PFSK-1 (cell line): ENCODE data around the gene KIF26B.

ENCODE experiments used
- FOXP2 ChIP-seq: optimal IDR thresholded peaks from 2 replicates; pipeline ENCODE3; 2011; ENCODE audit warnings: borderline replicate concordance, control low read depth, inconsistent platforms; ENCODE audit not compliant: insufficient read depth; ENCODE audit errors: extremely low read length, extremely low read depth
- POLR2AphosphoS5 ChIP-seq: IDR thresholded peaks from 2 replicates; pipeline ENCODE4 v1.6.1; 2012; ENCODE audit warnings: low read depth, mild to moderate bottlenecking, control low read depth, low read length, moderate library complexity
- SIN3A ChIP-seq: IDR thresholded peaks from 2 replicates; pipeline ENCODE4 v1.6.1; 2012; ENCODE audit warnings: mild to moderate bottlenecking, low read length, moderate library complexity, borderline replicate concordance; ENCODE audit not compliant: insufficient read depth
- TAF1 ChIP-seq: IDR thresholded peaks from 2 replicates; pipeline ENCODE4 v1.6.1; 2012; ENCODE audit warnings: low read length, control low read depth, borderline replicate concordance; ENCODE audit not compliant: insufficient read depth
- TF ChIP-seq, protein P1 (sequence below), 2 experiments: IDR thresholded peaks; 2 replicates each; pipeline versions ENCODE4 v1.6.1 to v1.8.0; 2011 to 2012; ENCODE audit warnings: low read depth in 2 of 2, low read length in 2 of 2, control low read depth in 1 of 2, inconsistent platforms in 1 of 2, mild to moderate bottlenecking in 1 of 2, moderate library complexity in 1 of 2; ENCODE audit not compliant: insufficient read depth in 1 of 2

KIF26B gene

GRCh38 chr1:245599371-245600174 is 444.8 kb downstream of the KIF26B start:
- no peak for TF ChIP-seq SIN3A
- TF ChIP-seq, protein P1, sequence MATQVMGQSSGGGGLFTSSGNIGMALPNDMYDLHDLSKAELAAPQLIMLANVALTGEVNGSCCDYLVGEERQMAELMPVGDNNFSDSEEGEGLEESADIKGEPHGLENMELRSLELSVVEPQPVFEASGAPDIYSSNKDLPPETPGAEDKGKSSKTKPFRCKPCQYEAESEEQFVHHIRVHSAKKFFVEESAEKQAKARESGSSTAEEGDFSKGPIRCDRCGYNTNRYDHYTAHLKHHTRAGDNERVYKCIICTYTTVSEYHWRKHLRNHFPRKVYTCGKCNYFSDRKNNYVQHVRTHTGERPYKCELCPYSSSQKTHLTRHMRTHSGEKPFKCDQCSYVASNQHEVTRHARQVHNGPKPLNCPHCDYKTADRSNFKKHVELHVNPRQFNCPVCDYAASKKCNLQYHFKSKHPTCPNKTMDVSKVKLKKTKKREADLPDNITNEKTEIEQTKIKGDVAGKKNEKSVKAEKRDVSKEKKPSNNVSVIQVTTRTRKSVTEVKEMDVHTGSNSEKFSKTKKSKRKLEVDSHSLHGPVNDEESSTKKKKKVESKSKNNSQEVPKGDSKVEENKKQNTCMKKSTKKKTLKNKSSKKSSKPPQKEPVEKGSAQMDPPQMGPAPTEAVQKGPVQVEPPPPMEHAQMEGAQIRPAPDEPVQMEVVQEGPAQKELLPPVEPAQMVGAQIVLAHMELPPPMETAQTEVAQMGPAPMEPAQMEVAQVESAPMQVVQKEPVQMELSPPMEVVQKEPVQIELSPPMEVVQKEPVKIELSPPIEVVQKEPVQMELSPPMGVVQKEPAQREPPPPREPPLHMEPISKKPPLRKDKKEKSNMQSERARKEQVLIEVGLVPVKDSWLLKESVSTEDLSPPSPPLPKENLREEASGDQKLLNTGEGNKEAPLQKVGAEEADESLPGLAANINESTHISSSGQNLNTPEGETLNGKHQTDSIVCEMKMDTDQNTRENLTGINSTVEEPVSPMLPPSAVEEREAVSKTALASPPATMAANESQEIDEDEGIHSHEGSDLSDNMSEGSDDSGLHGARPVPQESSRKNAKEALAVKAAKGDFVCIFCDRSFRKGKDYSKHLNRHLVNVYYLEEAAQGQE (IDR thresholded peaks at IDR 0.05; ENCODE audit: insufficient read depth in 1 of 2, low read depth in 2 of 2, low read length in 2 of 2), result no peak

GRCh38 chr1:245600658-245601057 is 445.9 kb downstream of the KIF26B start:
- TF ChIP-seq, protein P1 (IDR thresholded peaks at IDR 0.05; ENCODE audit: insufficient read depth in 1 of 2, low read depth in 2 of 2, low read length in 2 of 2), result no peak
- TF ChIP-seq TAF1 (no peak), SIN3A (no peak), POLR2AphosphoS5 (no peak), FOXP2 (no peak)

- TF ChIP-seq TAF1 (no peak), POLR2AphosphoS5 (no peak), SIN3A (no peak)
Measured at GRCh38 chr1:245603311-245603865, 448.6 kb downstream of the KIF26B start.

DNA sequence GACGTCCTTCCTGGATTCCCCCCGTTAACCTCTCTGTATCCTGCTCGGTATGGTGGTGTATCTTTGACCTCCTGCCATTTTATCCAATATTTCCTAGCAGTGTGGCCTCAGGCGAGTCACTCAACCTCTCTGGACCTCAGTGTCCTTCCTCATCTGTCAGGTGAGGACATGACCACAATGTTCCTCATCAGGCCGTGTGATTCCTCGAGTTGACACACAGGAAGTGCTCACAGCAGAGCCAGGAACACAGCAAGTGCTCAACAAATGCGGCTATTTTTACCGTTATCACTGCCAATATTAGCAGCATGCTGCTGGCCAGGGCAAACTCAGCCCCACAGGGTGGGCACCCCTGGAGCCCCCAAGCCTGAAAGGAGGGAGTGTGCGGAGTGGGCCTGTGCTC is 450.2 kb downstream of the KIF26B start:
- TF ChIP-seq FOXP2 (no peak), POLR2AphosphoS5 (no peak), SIN3A (no peak), TAF1 (no peak)
- TF ChIP-seq, protein P1 (IDR thresholded peaks at IDR 0.05; ENCODE audit: insufficient read depth in 1 of 2, low read depth in 2 of 2, low read length in 2 of 2), result no peak

DNA sequence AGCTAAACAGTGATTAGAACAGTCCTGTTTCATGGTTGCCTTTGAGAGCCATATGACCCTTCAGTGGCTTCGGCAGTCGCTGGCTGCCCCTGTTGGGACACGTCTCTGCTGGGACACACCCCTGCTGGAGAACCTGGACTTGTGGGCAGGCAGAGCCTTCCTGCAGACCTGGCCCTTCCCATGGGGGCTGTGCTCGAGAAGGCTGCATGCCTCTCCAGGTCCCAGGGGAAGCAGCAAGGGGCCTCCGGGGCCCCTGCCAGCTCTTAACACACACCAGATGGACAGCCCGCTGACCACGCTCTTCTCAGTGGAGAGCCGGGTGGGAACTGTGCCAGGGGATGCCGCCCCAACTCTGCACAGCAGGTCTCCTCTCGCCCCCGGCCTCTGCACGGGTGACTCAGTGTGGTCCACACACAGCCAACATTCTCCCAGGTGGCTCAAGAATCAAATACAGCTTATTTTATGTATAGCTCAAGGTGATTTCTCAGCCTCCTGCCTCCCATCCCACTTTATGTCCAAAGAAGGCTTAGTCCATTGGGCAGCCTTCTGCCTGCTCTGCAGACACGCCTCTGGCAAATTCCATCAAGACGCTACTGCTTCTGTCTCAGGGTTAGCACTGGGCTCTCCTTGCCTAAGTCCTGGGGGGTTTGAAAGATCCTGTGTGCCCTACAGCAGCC is 450.8 kb downstream of the KIF26B start:
- TF ChIP-seq, protein P1 (IDR thresholded peaks at IDR 0.05; ENCODE audit: insufficient read depth in 1 of 2, low read depth in 2 of 2, low read length in 2 of 2), result no peak
- no peak for TF ChIP-seq TAF1
